A673 (cell line): ENCODE data around the gene SLC25A26.

ENCODE experiments used
- EZH2 ChIP-seq: fragments of 200-600 bp; sonication (generic); IDR thresholded peaks from 2 replicates; pipeline ENCODE4 v1.6.1; 2017; ENCODE audit warnings: borderline replicate concordance, low read depth, mild to moderate bottlenecking, mixed read lengths, antibody characterized with exemption, low read length; ENCODE audit not compliant: poor library complexity, severe bottlenecking
- TF ChIP-seq, protein P1 (sequence below): fragments of 300-800, 200-600 bp; sonication (generic); conservative IDR thresholded peaks from 2 replicates; pipeline ENCODE4 v1.5.1; 2017; ENCODE audit warnings: low read depth, mild to moderate bottlenecking, antibody characterized with exemption, low read length, moderate library complexity, mixed read lengths

DNA sequence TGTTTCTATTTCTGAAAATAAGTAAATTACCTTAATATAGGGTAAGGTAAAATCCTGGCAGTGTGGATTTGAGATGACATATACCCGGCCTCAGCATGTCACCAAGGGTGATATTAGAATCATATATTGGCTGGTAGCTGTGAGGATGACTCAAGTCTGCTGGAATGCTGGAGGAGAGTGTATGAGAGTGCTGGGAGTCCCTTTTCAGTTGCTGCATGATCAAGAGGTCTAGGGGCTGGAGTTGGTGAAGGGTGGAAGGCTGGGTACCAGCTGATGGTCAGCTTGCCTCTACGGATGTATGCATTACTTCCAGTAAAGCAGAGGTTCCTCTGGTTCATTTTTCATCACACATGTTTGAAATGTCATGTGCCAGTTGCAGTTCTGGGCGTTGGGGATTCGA lies 40.6 kb downstream of the SLC25A26 start:
- no peak for TF ChIP-seq EZH2
- TF ChIP-seq, protein P1, sequence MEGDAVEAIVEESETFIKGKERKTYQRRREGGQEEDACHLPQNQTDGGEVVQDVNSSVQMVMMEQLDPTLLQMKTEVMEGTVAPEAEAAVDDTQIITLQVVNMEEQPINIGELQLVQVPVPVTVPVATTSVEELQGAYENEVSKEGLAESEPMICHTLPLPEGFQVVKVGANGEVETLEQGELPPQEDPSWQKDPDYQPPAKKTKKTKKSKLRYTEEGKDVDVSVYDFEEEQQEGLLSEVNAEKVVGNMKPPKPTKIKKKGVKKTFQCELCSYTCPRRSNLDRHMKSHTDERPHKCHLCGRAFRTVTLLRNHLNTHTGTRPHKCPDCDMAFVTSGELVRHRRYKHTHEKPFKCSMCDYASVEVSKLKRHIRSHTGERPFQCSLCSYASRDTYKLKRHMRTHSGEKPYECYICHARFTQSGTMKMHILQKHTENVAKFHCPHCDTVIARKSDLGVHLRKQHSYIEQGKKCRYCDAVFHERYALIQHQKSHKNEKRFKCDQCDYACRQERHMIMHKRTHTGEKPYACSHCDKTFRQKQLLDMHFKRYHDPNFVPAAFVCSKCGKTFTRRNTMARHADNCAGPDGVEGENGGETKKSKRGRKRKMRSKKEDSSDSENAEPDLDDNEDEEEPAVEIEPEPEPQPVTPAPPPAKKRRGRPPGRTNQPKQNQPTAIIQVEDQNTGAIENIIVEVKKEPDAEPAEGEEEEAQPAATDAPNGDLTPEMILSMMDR: no peak
